BLaER1 treated with 17β-estradiol and CSF1 and Interleukin-3, amounts not matched to agents 10 nM and 100 nM (cell line): ENCODE measurements around the gene IFIT3.
"Not testable (repeated sequence)": the region's sequence is repeated elsewhere in the genome, so short reads cannot be mapped to it uniquely, and the experiment has no call there.

Experiments used
- H3K27ac ChIP-seq, 11 experiments: shearing (Covaris generic); formaldehyde crosslinking; 2 replicates each; pipeline ENCODE4 v1.8.1; 2022
- H3K27me3 ChIP-seq, 11 experiments: shearing (Covaris generic); formaldehyde crosslinking; 2 replicates each; pipeline ENCODE4 v1.8.1; 2022
- H3K36me3 ChIP-seq, 11 experiments: shearing (Covaris generic); formaldehyde crosslinking; 2 replicates each; pipeline ENCODE4 v1.8.1; 2022
- H3K4me1 ChIP-seq, 10 experiments: shearing (Covaris generic); formaldehyde crosslinking; 2 replicates each; pipeline ENCODE4 v1.8.1; 2022
- H3K4me2 ChIP-seq, 11 experiments: shearing (Covaris generic); formaldehyde crosslinking; 2 replicates each; pipeline ENCODE4 v1.8.1; 2022
- H3K4me3 ChIP-seq, 10 experiments: shearing (Covaris generic); formaldehyde crosslinking; 2 replicates each; pipeline ENCODE4 v1.8.1; 2022
- H3K9ac ChIP-seq, 11 experiments: shearing (Covaris generic); formaldehyde crosslinking; 2 replicates each; pipeline ENCODE4 v1.8.1; 2022
- H3K9me3 ChIP-seq, 11 experiments: shearing (Covaris generic); formaldehyde crosslinking; replicated peaks in 1 of 11; 2 replicates each; pipeline ENCODE4 v1.8.1; 2022
- H4K20me1 ChIP-seq, 11 experiments: shearing (Covaris generic); formaldehyde crosslinking; 2 replicates each; pipeline ENCODE4 v1.8.1; 2022
- Cebpa-rat ChIP-seq, 11 experiments: shearing (Covaris generic); IDR thresholded peaks; 2 replicates each; pipeline ENCODE4 v1.8.1; 2022

Gene IFIT3

GRCh38 chr10:89329151-89329550 lies 1.4 kb downstream of the IFIT3 start:
- Histone ChIP-seq H3K4me1 (peaks cover 67 to 78% (median 70%) of the 10 kb centered on the region in 10 experiments), H3K4me3 (peak overlapping the region in 9 of 10 experiments; percentile 47 to 67 (median 55); a peak in 17 of 20 replicates), H3K27me3 (no peaks in the 10 kb centered on the region), H3K27ac (peak overlapping the region in 9 of 11 experiments; percentile 18 to 91 (median 85); a peak in 17 of 22 replicates), H3K36me3 (no peaks in the 10 kb centered on the region), H4K20me1 (peaks cover 0 to 4% (median 0%) of the 10 kb centered on the region in 11 experiments; a peak in 2 of 22 replicates), H3K4me2 (peak overlapping the region; percentile 84 to 98 (median 93)), H3K9ac (peak overlapping the region in 9 of 11 experiments; percentile 16 to 81 (median 73); a peak in 9 of 22 replicates), H3K9me3 (peaks cover under 1 to 12% (median 7%) of the 10 kb centered on the region in 11 experiments; a peak in 12 of 22 replicates)
- no peak for TF ChIP-seq Cebpa-rat (IDR thresholded peaks at IDR 0.05)

DNA sequence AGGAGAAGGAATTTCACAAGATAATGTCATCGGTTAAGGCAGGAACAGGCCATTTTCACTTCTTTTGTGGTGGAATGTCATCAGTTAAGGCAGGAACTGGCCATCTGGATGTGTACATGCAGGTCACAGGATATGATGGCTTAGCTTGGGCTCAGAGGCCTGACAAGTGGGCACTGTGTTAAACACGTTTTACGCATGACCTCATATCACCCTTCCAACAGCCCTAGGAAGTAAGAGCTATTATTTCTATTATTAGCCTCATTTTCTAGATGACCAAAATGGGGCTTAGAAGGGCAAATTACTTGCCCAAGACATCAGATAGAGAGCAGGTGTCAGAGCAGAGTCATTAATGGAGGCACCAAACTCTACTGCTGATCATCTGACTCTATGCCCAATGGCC lies 2.2 kb downstream of the IFIT3 start:
- H4K20me1 ChIP-seq, result not testable (repeated sequence)
- H3K4me2 ChIP-seq, result peak overlapping the region; percentile 84 to 98 (median 93)

DNA sequence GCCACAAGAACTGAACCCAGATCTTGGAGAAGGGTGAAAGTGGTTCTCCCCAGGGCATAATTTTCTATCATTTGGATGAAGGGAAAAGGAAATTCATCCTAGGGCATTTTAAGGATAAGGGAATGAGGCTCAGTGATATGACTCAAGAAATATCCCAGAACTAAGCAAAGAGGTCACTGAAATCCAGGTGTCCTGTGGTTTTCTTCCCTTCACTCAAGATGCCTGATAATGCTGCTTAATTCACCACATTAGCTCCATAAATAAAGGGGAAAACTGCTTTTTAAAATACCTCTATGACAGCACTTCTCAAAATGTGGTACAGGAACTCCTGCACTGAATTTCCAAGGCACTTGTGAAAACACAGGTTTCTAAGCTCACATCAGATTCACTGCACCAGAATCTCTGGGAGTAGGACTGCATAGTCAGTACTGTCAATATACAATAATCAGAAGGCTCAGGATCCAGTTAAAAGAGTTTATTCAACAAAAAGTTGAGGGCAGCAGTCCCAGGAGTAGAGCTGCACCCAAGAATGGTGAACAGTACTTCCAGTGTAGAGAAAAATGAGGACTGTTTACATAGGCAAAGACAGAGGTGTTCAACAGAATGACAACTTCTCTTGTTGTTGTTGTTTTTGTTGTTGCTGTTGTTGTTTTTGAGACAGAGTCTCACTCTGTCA lies 2.9 kb downstream of the IFIT3 start:
- no peak overlapping the region for H3K9ac ChIP-seq
- H3K4me3 ChIP-seq, result peak overlapping the region in 1 of 10 experiments; percentile 53; a peak in 1 of 20 replicates
- H3K4me2 ChIP-seq, result peak overlapping the region; percentile 84 to 98 (median 93)
- H3K27me3 ChIP-seq, result no peaks in the 10 kb centered on the region
- no peaks in the 10 kb centered on the region; a peak in 1 of 22 replicates for H3K9me3 ChIP-seq
- H3K36me3 ChIP-seq, result peaks cover 0 to 3% (median 0%) of the 10 kb centered on the region in 11 experiments; a peak in 1 of 22 replicates
- peak overlapping the region in 8 of 11 experiments; percentile 74 to 91 (median 80); a peak in 11 of 22 replicates for H3K27ac ChIP-seq
- H3K4me1 ChIP-seq, result peaks cover 74 to 88% (median 82%) of the 10 kb centered on the region in 10 experiments
- no peak for TF ChIP-seq Cebpa-rat (IDR thresholded peaks at IDR 0.05)
- peaks cover 0 to 4% (median 0%) of the 10 kb centered on the region in 11 experiments; a peak in 2 of 22 replicates for H4K20me1 ChIP-seq

More for the DNA sequence above, 2.2 kb downstream of the IFIT3 start:
- H3K36me3 ChIP-seq, H3K27me3 ChIP-seq, H3K9me3 ChIP-seq, H3K9ac ChIP-seq: not testable (repeated sequence)
- Histone ChIP-seq H3K4me1 (peaks cover 74 to 86% (median 79%) of the 10 kb centered on the region in 10 experiments), H3K27ac (peak overlapping the region in 8 of 11 experiments; percentile 1 to 91 (median 78); a peak in 10 of 22 replicates), H3K4me3 (peak overlapping the region in 1 of 10 experiments; percentile 53; a peak in 1 of 20 replicates)

DNA sequence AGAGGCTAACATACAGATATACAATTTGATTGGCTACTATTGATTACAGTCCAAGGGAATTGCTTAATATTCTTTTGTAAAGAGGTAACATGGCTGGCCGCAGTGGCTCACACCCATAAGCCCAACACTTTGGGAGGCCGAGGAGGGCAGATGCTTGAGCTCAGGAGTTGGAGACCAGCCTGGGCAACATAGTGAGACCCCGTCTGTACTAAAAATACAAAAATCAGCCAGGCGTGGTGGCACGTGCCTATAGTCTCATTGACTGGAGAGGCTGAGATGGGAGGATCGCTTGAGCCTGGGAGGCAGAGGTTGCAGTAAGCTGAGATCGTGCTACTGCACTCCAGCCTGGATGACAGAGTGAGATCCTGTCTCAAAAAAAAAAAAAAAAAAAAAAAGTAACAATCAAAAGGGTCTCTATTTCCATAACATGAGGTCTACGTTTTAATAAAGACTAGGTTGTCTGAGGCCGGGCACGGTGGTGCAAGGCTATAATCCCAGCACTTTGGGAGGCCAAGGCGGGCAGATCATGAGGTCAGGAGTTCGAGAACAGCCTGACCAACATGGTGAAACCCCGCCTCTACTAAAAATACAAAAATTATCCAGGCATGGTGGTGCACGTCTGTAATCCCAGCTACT lies 3.8 kb downstream of the IFIT3 start:
- H3K27me3 ChIP-seq, H3K36me3 ChIP-seq, H3K9me3 ChIP-seq, H4K20me1 ChIP-seq: not testable (repeated sequence)
- peak overlapping the region in 10 of 11 experiments; percentile 29 to 91 (median 78); a peak in 18 of 22 replicates for H3K27ac ChIP-seq
- peak overlapping the region; percentile 49 to 68 (median 60); a peak in 19 of 20 replicates for H3K4me3 ChIP-seq
- H3K9ac ChIP-seq, result peak overlapping the region in 10 of 11 experiments; percentile 60 to 78 (median 72); a peak in 14 of 22 replicates
- peak overlapping the region; percentile 84 to 98 (median 93) for H3K4me2 ChIP-seq
- peaks cover 74 to 93% (median 83%) of the 10 kb centered on the region in 10 experiments for H3K4me1 ChIP-seq

DNA sequence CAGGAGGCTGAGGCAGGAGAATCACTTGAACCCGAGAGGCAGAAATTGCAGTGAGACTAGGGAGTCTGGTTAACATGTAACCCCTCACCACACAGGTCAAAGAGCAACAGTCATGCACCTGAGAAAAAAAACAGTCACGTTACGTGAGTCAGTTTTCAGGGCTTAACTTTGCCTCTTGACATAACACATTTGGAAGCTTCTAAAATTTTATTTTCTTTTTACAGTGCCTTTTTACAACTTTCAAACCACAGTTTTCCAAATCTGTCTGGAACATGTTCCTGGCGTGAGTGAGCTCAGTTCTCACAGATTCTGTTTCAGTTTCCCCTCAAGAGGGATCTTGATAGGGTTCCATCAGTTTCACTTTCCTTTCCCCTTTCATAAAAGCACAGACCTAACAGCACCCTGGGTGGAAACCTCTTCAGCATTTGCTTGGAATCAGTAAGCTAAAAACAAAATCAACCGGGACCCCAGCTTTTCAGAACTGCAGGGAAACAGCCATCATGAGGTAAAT lies 4.4 kb downstream of the IFIT3 start:
- Histone ChIP-seq H3K9me3 (0 out of 22 replicates have a peak, but pooled peaks cover 0 to under 1% (median 0%) of the 10 kb centered on the region in 11 experiments), H3K36me3 (peaks cover 0 to 12% (median 4%) of the 10 kb centered on the region in 11 experiments; a peak in 11 of 22 replicates), H3K27me3 (no peaks in the 10 kb centered on the region), H3K4me3 (peak overlapping the region; percentile 49 to 68 (median 60)), H3K9ac (peak overlapping the region; percentile 60 to 78 (median 72); a peak in 20 of 22 replicates), H4K20me1 (peaks cover 0 to 4% (median 0%) of the 10 kb centered on the region in 11 experiments; a peak in 2 of 22 replicates), H3K4me2 (peak overlapping the region; percentile 84 to 98 (median 93)), H3K27ac (peak overlapping the region; percentile 29 to 91 (median 78); a peak in 20 of 22 replicates), H3K4me1 (peaks cover 68 to 93% (median 78%) of the 10 kb centered on the region in 10 experiments)
- TF ChIP-seq Cebpa-rat (IDR thresholded peaks at IDR 0.05), result no peak

- H4K20me1 ChIP-seq, result peaks cover 0 to 4% (median 0%) of the 10 kb centered on the region in 11 experiments; a peak in 2 of 22 replicates
- H3K9ac ChIP-seq, result no peak overlapping the region
- H3K27me3 ChIP-seq, result no peaks in the 10 kb centered on the region
- peak overlapping the region in 8 of 11 experiments; percentile 1 to 98 (median 94); a peak in 10 of 22 replicates for H3K4me2 ChIP-seq
- H3K4me3 ChIP-seq, result no peak overlapping the region
- no peak overlapping the region; a peak in 1 of 22 replicates for H3K27ac ChIP-seq
- TF ChIP-seq Cebpa-rat (IDR thresholded peaks at IDR 0.05), result no peak
- H3K4me1 ChIP-seq, result peaks cover 43 to 75% (median 51%) of the 10 kb centered on the region in 10 experiments
- peaks cover 0 to 19% (median 4%) of the 10 kb centered on the region in 11 experiments; a peak in 10 of 22 replicates for H3K9me3 ChIP-seq
- H3K36me3 ChIP-seq, result peaks cover 30 to 42% (median 34%) of the 10 kb centered on the region in 11 experiments
These were observed 7.4 kb downstream of the IFIT3 start for GRCh38 chr10:89335226-89335625.

GRCh38 chr10:89336241-89336640 lies 8.4 kb downstream of the IFIT3 start:
- Histone ChIP-seq H3K9ac (no peak overlapping the region), H3K27me3 (no peaks in the 10 kb centered on the region), H3K4me2 (peak overlapping the region in 3 of 11 experiments; percentile 43 to 98 (median 47); a peak in 4 of 22 replicates), H3K4me3 (no peak overlapping the region), H3K27ac (no peak overlapping the region), H3K9me3 (peaks cover 0 to 19% (median 4%) of the 10 kb centered on the region in 11 experiments; a peak in 10 of 22 replicates), H3K36me3 (peaks cover 30 to 50% (median 40%) of the 10 kb centered on the region in 11 experiments), H4K20me1 (peaks cover 0 to 4% (median 0%) of the 10 kb centered on the region in 11 experiments; a peak in 2 of 22 replicates), H3K4me1 (peaks cover 33 to 65% (median 41%) of the 10 kb centered on the region in 10 experiments)
- no peak for TF ChIP-seq Cebpa-rat (IDR thresholded peaks at IDR 0.05)

DNA sequence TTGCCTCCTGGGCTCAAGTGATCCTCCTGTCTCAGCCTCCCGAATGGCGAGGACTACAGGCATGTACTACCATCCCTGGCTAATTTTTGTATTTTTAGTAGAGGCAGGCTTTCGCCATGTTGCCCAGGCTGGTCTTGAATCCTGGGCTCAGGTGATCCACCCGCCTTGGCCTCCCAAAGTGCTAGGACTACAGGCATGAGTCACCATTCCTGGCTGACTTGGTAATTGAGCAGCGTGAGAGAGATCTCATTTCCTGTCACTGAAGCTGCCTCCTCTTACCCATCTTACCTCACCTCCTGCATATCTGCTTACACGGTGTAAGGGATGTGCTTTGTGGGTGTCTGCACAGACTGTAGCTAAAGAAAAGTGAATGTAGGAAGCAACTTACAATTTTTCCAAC lies 9.7 kb downstream of the IFIT3 start:
- Histone ChIP-seq H3K27me3 (no peaks in the 10 kb centered on the region), H3K4me3 (no peak overlapping the region), H4K20me1 (peaks cover 0 to 4% (median 0%) of the 10 kb centered on the region in 11 experiments; a peak in 2 of 22 replicates), H3K9ac (no peak overlapping the region), H3K4me1 (peaks cover 22 to 54% (median 29%) of the 10 kb centered on the region in 10 experiments), H3K27ac (no peak overlapping the region), H3K36me3 (peaks cover 30 to 51% (median 45%) of the 10 kb centered on the region in 11 experiments), H3K4me2 (peak overlapping the region in 4 of 11 experiments; percentile 12 to 98 (median 35); a peak in 6 of 22 replicates), H3K9me3 (peaks cover 0 to 19% (median 4%) of the 10 kb centered on the region in 11 experiments; a peak in 10 of 22 replicates)
- TF ChIP-seq Cebpa-rat (IDR thresholded peaks at IDR 0.05), result no peak
